Activated naive CD4-positive, alpha-beta T cell treated with anti-CD3 and anti-CD28 coated beads, Interleukin-2, amount 50 U/mL, for 72 hours (primary cell): ENCODE data around the gene ADCY9. TPM values are rescaled to one million over a fixed set of nuclear protein-coding genes. Genes with fewer than 3 reads are reported as not detected.

Source experiments
- ATAC-seq, 2 donors: fragments of 150-1000 bp; cut with Tn5 transposase; 2 replicates each; pipeline ENCODE4 v1.10.0; 2021; ENCODE audit warnings: mild to moderate bottlenecking in 2 of 2, moderate library complexity in 2 of 2
- DNase-seq, 2 donors: peaks; one replicate each; pipeline ENCODE4 v3.0.0; 2021 to 2022; ENCODE audit warnings: low spot score in 2 of 2
- H3K27ac Mint-ChIP-seq, 2 donors: one replicate each; pipeline ENCODE4 v1.8.0; 2022; ENCODE audit warnings: mild to moderate bottlenecking in 2 of 2, mixed read lengths in 2 of 2
- H3K36me3 Mint-ChIP-seq, 2 donors: one replicate each; pipeline ENCODE4 v1.8.0; 2022; ENCODE audit warnings: mixed read lengths in 2 of 2
- H3K9me3 Mint-ChIP-seq, 2 donors: one replicate each; pipeline ENCODE4 v1.8.0; 2022; ENCODE audit warnings: mixed read lengths in 2 of 2
- total RNA-seq, 2 donors: library from RNA; stranded (reverse); gene quantifications; one replicate each; pipeline ENCODE4 v1.2.3, GENCODE V29; 2022

ADCY9 gene
- total RNA-seq, 2 donors from 2014 or later, result 4.8 to 8.9 TPM

- H3K36me3 Mint-ChIP-seq, result no peaks in the 10 kb centered on the region
- DNase-seq (no peak), ATAC-seq (no peak)
- peaks cover 0 to 5% of the 10 kb centered on the region in 2 donors for H3K9me3 Mint-ChIP-seq
- H3K27ac Mint-ChIP-seq, result no peak overlapping the region
Observed at GRCh38 chr16:4135537-4135936, 19.3 kb upstream of the ADCY9 start.

DNA sequence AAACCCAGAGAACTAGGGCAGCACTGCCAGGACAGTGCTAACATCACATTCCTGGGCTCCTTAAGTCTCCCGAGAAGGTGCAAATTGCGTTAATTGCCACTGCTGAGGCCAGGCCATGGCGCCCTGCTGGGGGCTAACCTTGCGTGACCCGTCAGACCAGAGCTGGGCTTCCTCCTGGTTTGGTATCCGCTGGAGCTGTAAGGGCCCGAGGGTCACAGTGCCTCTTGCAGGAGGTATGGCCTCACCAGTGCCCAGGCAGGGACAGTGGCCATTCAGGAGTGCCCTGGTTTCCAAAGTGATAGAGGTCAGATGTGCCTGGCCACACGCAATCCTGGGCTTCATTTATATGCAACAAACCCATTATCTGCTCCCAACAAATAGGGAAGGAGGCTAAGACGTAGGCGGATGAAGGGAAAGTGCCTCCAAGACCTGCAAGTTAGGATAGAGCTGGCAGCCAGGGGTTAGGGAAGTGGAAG is 17.7 kb upstream of the ADCY9 start:
- Mint-ChIP-seq H3K36me3 (no peaks in the 10 kb centered on the region), H3K27ac (no peak overlapping the region), H3K9me3 (no peaks in the 10 kb centered on the region)
- no peak for DNase-seq
- ATAC-seq, result no peak

- Mint-ChIP-seq H3K36me3 (no peaks in the 10 kb centered on the region), H3K9me3 (no peaks in the 10 kb centered on the region), H3K27ac (no peak overlapping the region)
- ATAC-seq (no peak), DNase-seq (no peak)
Observed at GRCh38 chr16:4131621-4132020, 15.4 kb upstream of the ADCY9 start.

DNA sequence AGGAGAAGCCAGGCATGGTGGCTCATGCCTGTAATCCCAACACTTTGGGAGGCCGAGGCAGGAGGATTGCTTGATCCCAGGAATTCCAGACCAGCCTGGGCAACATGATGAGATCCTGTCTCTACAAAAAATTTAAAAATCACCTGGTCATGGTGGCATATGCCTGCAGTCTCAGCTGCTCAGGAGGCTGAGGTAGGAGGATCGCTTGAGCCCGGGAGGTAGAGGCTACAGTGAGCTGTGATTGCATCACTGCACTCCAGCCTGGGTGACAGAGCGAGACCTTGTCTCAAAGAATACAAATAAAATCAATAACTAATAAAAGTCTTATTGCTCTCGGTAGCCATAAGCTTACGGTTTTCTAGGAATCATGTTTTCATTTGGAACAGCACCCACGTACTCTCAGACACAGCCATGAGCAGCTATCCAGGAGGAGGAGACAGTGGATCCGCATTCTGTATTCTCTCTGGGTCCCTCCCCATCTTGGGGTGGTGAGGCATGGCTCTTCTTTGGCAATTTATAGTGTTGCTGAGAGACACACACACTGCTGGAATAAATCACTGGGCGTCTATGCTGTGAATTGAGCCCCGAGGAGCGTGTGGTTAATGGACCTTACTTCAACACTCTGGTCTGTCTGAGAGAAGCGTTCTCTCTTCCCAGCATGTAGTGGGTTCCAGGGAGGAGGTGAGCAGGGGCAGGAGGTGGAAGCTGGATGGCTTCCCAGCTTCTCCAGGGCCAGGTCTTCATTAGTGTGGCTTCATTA is 8.5 kb upstream of the ADCY9 start:
- ATAC-seq, result no peak
- no peaks in the 10 kb centered on the region for H3K36me3 Mint-ChIP-seq
- H3K9me3 Mint-ChIP-seq, result no peaks in the 10 kb centered on the region
- H3K27ac Mint-ChIP-seq, result no peak overlapping the region
- DNase-seq, result no peak

DNA sequence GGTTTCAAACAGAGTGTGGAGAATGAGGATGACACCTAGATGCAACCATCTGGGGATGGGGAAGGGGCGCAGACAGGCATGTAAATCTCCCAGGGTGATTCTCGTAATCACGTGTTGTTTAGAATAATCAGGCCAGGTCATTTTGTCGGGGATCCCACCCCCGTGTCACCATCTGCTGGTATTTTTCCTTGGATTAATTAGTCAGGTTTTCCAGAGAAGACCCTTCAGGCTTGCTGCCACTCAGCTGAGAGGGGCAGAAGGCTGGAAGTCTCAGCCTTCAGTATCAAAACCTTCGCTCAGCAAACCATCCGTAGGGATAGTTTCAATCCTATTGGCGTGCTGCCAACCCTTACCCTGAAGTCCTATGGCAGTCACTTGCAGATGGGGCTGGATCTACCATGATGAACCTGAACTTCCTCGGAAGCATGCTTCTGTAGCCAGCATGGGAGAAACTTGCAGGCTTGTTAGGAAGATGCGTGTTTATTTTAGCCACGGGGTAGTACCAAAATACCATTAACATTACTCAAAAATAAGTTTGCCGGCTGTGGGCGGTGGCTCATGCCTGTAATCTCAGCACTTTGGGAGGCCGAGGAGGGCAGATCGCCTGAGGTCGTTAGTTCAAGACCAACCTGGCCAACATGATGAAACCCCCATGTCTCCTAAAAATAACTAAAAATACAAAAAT is 7.5 kb upstream of the ADCY9 start:
- no peaks in the 10 kb centered on the region for H3K36me3 Mint-ChIP-seq
- DNase-seq (no peak), ATAC-seq (no peak)
- H3K9me3 Mint-ChIP-seq, result no peaks in the 10 kb centered on the region
- no peak overlapping the region for H3K27ac Mint-ChIP-seq

DNA sequence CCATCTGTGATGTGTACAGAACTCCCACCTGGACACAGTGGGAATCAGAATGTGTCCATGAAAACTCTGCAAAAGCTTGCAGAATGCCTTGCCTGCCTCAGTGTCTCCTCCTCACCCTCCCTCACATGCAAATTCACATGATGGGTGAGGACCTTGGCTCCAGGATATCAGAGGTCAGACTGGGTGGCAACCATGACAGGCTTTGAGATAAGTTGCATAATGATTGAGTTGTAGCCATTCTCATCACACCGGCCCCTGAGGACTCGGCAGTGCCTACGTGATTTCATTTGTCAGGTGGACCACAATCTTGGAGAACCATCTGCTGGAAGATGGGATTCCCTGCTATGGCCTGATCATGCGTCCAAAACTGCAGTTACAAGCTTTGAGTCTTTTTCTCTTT is 3.9 kb upstream of the ADCY9 start:
- Mint-ChIP-seq H3K27ac (no peak overlapping the region), H3K36me3 (no peaks in the 10 kb centered on the region), H3K9me3 (no peaks in the 10 kb centered on the region)
- DNase-seq (no peak), ATAC-seq (no peak)

- ATAC-seq, result no peak
- DNase-seq, result no peak
- peaks cover 7 to 13% of the 10 kb centered on the region in 2 donors for H3K36me3 Mint-ChIP-seq
- peak overlapping the region in 1 of 2 donors; percentile 75 for H3K27ac Mint-ChIP-seq
- no peaks in the 10 kb centered on the region for H3K9me3 Mint-ChIP-seq
Observed at GRCh38 chr16:4117250-4117578, 972 bp upstream of the ADCY9 start.

DNA sequence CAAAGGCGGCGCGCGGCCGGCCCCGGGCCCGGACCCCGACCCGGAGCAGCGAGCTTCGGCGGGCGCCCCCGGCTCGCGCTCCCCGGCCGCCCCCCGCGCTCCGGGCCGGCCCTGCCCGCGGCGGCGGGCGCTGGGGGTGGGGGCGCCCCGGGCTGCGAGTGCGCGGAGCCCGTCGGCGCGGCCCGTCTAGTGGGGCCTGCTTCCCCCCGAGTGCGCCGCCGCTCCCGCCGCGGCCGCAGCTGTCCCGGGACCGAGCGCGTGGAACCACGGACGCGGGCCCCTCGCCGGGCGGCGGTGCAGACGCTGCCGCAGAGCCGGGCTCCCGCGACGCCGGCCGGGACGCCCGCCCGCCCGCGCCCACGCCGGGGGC is 308 bp downstream of the ADCY9 start:
- H3K36me3 Mint-ChIP-seq, result peaks cover 7 to 13% of the 10 kb centered on the region in 2 donors
- no peak overlapping the region for H3K27ac Mint-ChIP-seq
- no peak for DNase-seq
- no peak for ATAC-seq
- H3K9me3 Mint-ChIP-seq, result no peaks in the 10 kb centered on the region

GRCh38 chr16:4115209-4115948 is 863 bp downstream of the ADCY9 start:
- peaks cover 7 to 13% of the 10 kb centered on the region in 2 donors for H3K36me3 Mint-ChIP-seq
- ATAC-seq (peak; percentile 49 to 54), DNase-seq (peak; percentile 57 to 62)
- no peaks in the 10 kb centered on the region for H3K9me3 Mint-ChIP-seq
- no peak overlapping the region for H3K27ac Mint-ChIP-seq

DNA sequence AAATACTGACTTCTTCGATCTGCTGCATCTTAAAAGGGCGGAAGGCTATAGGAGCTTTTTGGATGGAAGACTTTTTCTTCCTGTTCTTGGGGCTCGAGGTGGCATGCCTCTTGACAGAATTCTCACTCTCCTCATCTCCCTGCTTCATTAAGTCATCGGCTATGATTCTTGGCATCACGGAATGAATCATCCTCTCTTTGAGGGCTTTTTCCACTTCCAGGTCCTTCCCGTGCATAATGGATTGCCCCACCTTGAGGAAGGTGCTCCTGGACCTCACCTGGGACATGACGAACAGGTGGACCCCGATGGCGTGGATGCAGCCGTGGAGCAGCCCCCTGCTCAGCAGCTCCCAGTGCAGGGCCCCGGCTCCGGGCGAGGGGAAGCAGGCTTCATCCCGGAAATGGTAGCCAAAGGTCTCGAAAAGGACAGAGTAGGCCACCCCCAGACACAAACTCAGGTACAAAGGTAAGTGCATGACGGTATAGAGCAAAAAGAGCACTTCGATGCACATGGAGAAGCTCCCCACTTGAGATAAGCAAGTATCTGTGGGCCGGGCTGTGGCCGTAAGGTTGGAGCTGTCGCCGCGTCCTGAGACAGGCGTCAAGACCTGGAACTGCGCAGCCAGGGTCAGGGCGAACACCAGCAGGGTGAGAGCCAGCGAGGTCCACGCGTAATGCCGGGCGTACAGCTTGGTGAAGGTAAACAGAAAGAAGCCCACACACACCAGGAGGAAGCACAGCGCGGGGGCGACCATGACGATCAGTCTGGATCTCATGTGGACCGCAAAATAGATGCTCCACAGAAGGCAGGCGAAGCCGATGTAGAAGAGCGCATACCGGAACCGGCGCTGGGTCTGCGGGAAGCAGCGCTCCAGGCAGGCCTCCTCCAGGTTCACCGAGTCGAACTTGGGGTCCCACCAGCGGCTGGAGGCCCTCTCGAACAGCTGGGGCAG is 1.7 kb downstream of the ADCY9 start:
- H3K36me3 Mint-ChIP-seq, result peaks cover 7 to 13% of the 10 kb centered on the region in 2 donors
- H3K27ac Mint-ChIP-seq, result no peak overlapping the region
- no peaks in the 10 kb centered on the region for H3K9me3 Mint-ChIP-seq
- DNase-seq (no peak), ATAC-seq (no peak)

- ATAC-seq, result no peak
- H3K9me3 Mint-ChIP-seq, result no peaks in the 10 kb centered on the region
- no peak overlapping the region for H3K27ac Mint-ChIP-seq
- DNase-seq, result no peak
- peaks cover 7 to 13% of the 10 kb centered on the region in 2 donors for H3K36me3 Mint-ChIP-seq
Observed at GRCh38 chr16:4113358-4114256, 2.6 kb downstream of the ADCY9 start.

DNA sequence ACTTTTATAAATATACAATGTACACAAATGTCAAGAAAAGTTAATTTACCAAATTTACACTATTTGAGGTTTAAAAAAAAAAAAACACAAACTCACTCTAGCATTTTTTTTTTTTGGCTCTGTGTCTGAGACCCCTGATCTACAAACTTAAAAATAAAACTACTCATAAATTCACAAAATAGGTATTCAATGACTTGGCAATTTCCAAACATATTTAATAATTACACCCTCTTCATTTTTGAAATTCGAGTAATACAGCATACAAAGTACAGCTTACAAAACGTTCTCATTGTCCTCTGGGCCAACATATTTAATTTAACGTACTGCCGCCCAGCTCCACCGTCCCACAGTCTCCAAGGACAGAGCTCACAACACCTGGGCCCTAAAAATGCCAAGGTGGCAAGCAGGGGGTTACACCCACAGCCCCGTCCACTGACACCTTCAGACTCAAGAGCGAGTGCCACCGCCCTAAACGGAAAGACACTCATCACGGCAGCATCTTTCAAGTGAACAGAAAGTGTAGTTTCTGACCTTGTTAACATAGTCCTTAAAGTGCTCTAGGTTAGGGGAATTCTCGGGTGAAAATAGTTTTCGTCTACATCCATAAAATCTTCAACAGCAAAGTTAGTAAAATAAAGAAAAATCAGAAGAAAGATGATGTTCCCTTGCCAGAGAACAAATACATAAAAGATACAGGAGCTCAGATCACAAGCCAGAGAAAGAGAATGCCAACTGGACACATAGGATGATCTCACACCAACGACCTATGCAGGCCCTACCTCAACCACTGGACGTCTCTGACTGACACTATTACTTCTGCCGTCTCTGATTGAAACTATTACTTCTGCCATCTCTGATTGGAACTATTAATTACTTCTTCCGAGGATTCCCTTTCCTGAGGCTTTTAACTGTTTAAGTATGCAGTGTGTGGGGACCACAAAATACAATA is 4.2 kb downstream of the ADCY9 start:
- H3K27ac Mint-ChIP-seq, result peak overlapping the region in 1 of 2 donors; percentile 41
- no peak for DNase-seq
- H3K9me3 Mint-ChIP-seq, result no peaks in the 10 kb centered on the region

GRCh38 chr16:4110680-4111079 is 5.6 kb downstream of the ADCY9 start:
- no peak overlapping the region for H3K27ac Mint-ChIP-seq
- DNase-seq (no peak), ATAC-seq (no peak)
- no peaks in the 10 kb centered on the region for H3K9me3 Mint-ChIP-seq
- H3K36me3 Mint-ChIP-seq, result peaks cover 7 to 23% of the 10 kb centered on the region in 2 donors

More for the DNA sequence above, 4.2 kb downstream of the ADCY9 start:
- ATAC-seq, result no peak
- peaks cover 7 to 14% of the 10 kb centered on the region in 2 donors for H3K36me3 Mint-ChIP-seq

GRCh38 chr16:4110065-4110464 is 6.2 kb downstream of the ADCY9 start:
- Mint-ChIP-seq H3K27ac (peak overlapping the region in 1 of 2 donors; percentile 90), H3K36me3 (peaks cover 7 to 23% of the 10 kb centered on the region in 2 donors), H3K9me3 (no peaks in the 10 kb centered on the region)
- ATAC-seq (no peak), DNase-seq (no peak)
